Activated naive CD4-positive, alpha-beta T cell treated with anti-CD3 and anti-CD28 coated beads, Interleukin-2, amount 50 U/mL, for 16 hours (primary cell): ENCODE results near the gene RNF175.

Experiments
- DNase-seq: peaks from one replicate; pipeline ENCODE4 v3.0.0-alpha.2; 2020

RNF175 gene

GRCh38 chr4:153741541-153741940 is 18.3 kb downstream of the RNF175 start:
- DNase-seq: no peak

GRCh38 chr4:153735906-153736461 is 23.8 kb downstream of the RNF175 start:
- no peak for DNase-seq

- no peak for DNase-seq
Observed at GRCh38 chr4:153733751-153734448, 25.9 kb downstream of the RNF175 start.

- no peak for DNase-seq
Observed at GRCh38 chr4:153731239-153731638, 28.6 kb downstream of the RNF175 start.

GRCh38 chr4:153729895-153730294 is 29.9 kb downstream of the RNF175 start:
- DNase-seq: no peak

GRCh38 chr4:153728660-153729059 is 31.2 kb downstream of the RNF175 start:
- no peak for DNase-seq

GRCh38 chr4:153728151-153728550 is 31.7 kb downstream of the RNF175 start:
- DNase-seq: no peak

- no peak for DNase-seq
Observed at GRCh38 chr4:153725831-153726154, 34.0 kb downstream of the RNF175 start.

GRCh38 chr4:153725136-153725830 is 34.5 kb downstream of the RNF175 start:
- DNase-seq: no peak

GRCh38 chr4:153724606-153725005 is 35.2 kb downstream of the RNF175 start:
- DNase-seq: no peak

- no peak for DNase-seq
Observed at GRCh38 chr4:153722036-153722435, 37.8 kb downstream of the RNF175 start.

GRCh38 chr4:153713866-153714646 is 45.8 kb downstream of the RNF175 start:
- no peak for DNase-seq

GRCh38 chr4:153710681-153711080 is 49.1 kb downstream of the RNF175 start:
- no peak for DNase-seq

GRCh38 chr4:153706519-153706918 is 53.3 kb downstream of the RNF175 start:
- no peak for DNase-seq

- DNase-seq: no peak
Observed at GRCh38 chr4:153705743-153706468, 53.9 kb downstream of the RNF175 start.

GRCh38 chr4:153704522-153704921 is 55.3 kb downstream of the RNF175 start:
- DNase-seq: no peak

- peak; percentile 16 for DNase-seq
Observed at GRCh38 chr4:153684971-153685371, 74.9 kb downstream of the RNF175 start.

GRCh38 chr4:153684182-153684970 is 75.4 kb downstream of the RNF175 start, which contains the start of gene TLR2:
Gene TLR2 (plus strand): TSS chr4:153684280. CDS start chr4:153702908, 18,628 bp downstream.
- DNase-seq: peak; percentile 80

GRCh38 chr4:153683763-153684181 is 76.1 kb downstream of the RNF175 start:
- no peak for DNase-seq

- DNase-seq: no peak
Observed at GRCh38 chr4:153679486-153679885, 80.3 kb downstream of the RNF175 start.

- no peak for DNase-seq
Observed at GRCh38 chr4:153676984-153677383, 82.8 kb downstream of the RNF175 start.

GRCh38 chr4:153676486-153676885 is 83.3 kb downstream of the RNF175 start:
- no peak for DNase-seq
